CD1c-positive myeloid dendritic cell (primary cell): Measurements from ENCODE around the gene B4GALNT3.

Source experiments
- DNase-seq: peaks from one replicate; pipeline ENCODE4 v3.0.0-alpha.2; 2016; ENCODE audit errors: extremely low spot score

B4GALNT3 gene

DNA sequence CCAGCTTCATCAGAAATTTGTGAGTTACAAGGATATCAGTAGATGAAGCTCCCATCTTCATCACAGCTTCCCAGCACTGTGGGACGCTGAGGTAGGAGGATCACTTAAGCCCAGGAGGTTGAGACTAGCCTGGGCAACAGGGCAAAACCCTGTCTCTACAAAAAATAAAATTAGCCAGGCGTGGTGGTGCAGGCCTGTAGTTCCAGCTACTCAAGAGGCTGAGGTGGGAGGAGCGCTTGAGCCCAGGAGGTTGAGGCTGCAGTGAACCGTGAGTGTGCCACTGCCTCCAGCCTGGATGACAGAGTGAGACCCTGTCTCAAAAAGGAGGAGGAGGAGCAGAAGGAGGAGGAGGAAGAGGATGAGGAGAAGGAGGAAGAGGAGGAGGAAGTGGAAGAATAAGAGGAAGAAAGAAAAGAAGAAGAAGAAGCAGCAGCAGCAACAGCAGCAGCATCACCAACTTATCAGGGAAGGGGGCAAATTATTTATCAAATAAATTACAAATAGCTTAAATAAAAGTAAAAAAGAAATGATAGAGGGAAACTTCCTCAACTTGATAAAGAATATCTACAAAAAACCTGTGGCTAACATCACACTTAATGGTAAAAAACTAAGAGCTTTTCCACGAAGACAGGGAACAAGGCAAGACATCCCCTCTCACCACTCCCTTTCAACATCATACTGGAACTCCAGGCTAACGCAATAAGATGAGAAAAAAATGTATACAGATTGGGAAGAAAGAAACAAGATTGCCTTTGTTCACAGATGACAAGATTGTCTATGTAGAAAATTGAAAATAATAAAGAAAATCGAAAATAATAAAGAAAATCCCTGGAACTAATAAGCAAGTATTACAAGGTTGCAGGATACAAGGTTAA lies 133.9 kb downstream of the B4GALNT3 start:
- DNase-seq = no peak

DNA sequence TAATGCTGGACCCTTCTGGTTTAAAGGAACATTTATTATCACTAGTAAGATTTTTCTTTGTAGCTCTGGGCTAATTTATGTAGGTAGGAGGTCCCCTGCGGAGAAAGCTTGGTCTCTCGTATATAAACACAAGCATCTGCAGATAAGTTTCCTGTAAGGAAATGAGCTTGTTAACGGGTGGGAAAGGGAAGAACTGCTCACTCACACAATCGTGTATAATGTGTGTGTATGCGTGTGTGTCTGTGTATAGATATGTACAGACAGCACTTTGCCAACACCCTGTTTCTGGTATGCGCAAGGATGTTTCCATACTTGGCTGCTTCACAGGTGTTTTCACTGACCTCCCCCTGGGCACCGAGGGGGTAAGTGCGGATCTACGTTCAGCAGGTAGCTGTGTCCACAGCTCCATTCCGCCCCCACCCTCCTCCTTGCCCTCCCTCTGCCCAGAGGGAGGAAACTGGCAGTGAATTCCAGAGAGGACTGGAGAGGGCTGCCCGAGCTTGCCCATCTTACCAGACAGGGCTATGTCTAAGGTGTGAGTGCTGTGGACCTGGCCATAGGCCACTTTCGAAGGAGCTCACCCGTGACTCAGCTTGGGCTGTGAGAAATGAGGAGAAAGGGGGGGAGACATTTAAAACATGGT lies 138.3 kb downstream of the B4GALNT3 start:
- no peak for DNase-seq

DNA sequence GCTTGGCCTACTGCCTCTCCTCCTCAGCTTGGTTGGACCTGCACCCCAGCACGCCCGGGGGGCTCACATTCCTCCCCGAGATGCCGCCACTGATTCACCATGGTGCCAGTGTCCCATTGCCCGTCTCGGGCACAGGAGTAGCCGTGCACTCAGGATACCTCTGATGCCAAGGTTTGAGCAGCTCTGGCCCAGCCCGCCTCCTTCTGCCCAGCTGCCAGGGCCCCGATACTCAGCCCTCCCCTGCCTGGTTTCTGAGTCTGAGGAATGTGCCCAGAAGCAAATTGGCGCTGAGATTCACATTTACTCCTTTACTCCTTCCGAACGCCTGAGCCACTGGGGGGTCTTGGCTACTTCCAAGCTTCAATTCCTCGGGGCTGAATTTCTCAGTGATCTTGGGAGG lies 140.0 kb downstream of the B4GALNT3 start:
- DNase-seq = no peak

DNA sequence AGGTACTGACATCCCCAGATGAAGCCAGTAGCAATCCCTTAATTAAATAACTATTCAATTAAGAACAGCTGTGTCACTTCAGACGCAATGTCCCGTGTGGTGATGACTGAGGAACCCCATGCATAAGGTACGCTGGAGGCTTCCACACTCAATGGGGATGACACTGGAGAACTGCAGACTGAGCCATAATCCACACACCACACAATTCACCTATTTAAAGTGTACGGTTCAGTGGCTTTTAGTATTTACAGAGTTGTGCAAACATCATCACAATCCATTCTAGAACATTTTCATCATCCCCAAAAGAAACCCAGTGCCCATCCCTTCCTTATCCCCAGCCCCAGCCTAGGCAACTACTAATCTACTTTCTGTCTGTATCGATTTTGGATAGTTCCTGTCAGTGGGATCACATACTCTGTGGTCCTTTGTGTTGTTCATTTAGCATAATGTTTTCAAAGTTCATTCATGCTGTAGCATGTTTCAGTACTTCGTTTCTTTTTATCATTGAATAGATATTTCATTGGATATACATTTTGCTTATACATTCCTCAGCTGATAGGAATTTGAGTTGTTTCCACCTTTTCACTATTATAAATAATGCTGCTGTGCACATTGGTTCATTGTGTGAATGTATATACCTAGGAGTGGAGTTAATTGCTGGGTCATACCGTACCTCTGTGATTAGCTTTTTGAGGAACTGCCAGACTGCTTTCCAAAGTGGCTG lies 142.4 kb downstream of the B4GALNT3 start:
- no peak for DNase-seq

DNA sequence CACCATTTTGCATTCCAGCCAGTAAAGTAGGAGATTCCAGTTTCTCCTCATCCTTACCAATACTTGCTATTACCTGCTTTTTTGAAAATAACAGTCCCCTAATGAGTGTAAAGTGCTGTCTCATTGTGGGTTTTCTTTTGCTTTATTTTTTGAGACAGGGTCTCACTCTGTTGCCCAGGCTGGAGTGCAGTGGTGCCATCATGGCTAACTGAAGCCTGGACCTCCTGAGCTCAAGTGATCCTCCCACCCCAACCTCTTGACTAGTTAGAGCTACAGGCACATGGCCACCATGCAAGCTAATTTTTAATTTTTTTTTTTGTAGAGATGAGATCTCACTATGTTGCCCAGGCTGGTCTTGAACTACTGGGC lies 142.9 kb downstream of the B4GALNT3 start:
- DNase-seq = no peak

DNA sequence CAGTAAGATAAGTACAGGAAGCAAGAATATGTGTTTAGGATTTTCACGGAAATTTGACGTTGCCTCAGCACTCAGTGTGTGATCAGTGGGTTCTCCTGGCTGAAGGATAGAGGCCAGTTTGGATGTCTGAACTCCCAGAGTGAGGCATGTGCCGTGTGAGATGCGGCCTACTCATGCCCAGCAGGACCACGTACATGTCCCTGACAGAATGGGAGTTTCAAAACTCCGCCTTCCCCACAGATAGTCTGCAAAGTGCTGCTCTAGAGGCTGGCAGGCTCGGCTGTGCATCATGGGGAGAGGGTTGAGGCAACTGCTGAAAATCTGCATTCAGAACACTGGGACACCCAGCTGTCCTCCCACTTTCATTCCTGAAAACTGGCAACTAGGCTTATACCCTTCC lies 145.2 kb downstream of the B4GALNT3 start:
- DNase-seq = no peak

DNA sequence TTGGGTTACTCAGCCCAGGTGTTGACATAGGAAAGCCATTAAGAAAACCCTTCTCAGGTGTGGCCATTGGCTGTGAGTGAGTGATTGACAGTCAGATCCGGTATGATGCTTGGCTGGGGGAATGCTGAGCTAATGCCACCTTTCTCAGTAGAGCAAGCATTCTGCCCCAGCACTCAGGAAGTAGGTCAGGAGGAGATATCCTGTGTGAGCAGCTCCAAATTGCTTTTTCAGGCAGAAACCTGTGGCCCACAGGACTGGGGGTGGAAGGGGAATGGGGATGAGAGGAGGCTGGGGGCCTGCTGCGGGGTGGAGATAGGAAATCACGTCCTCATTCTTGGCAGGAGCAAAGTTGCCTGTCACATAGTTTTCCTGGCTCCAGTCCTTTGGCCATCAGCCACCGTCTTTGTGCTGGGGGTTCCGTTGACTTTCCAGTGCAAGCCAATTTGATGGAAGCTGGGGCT lies 147.8 kb downstream of the B4GALNT3 start:
- DNase-seq = no peak

DNA sequence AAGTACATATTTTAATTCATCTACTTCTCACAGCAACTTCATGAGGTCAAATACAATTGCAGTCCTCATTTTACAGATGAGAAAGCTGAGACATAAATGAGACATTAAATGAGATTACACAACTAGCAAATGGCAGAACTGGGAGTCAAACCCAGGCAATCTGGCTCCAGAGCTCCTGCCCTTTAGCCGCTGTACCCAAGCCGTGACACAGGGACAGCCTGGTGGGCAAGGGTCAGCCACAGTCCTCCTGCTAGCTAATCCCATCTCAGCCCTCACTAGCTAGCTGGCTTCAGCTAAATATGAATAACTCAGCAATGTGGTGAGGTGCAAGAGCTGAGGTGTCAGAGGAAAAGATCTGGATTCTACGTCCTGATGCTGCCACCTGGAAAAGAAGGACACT lies 148.7 kb downstream of the B4GALNT3 start:
- DNase-seq = no peak

DNA sequence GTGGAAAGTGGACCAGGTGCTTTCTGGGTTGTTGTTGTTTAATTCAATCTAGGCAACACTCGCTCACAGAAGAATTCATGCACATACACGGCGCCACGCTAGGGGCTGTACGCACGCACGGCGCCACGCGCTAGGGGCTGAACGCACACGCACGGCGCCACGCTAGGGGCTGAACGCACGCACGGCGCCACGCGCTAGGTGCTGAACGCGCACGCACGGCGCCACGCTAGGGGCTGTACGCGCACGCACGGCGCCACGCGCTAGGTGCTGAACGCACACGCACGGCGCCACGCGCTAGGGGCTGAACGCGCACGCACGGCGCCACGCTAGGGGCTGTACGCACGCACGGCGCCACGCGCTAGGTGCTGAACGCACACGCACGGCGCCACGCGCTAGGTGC lies 149.2 kb downstream of the B4GALNT3 start:
- no peak for DNase-seq

DNA sequence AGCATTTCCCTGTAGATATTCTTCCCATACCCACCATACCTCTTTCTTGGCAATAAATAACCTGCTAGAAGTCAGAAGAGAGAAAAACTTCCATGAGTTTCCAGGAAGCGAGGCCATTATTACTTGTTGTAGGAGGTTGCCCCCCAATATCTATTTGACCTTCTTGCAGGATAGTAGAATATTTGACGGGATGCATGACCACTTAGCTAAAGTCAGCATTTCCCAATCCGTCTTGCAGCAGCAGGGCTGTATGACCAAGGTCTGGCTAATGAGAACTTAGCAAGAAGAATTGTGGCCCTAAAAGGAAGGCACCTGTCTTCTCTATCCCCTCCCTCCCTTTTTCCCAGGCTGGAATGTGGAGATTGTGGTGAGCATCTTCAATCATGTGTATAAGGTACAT lies 152.0 kb downstream of the B4GALNT3 start:
- DNase-seq = no peak

DNA sequence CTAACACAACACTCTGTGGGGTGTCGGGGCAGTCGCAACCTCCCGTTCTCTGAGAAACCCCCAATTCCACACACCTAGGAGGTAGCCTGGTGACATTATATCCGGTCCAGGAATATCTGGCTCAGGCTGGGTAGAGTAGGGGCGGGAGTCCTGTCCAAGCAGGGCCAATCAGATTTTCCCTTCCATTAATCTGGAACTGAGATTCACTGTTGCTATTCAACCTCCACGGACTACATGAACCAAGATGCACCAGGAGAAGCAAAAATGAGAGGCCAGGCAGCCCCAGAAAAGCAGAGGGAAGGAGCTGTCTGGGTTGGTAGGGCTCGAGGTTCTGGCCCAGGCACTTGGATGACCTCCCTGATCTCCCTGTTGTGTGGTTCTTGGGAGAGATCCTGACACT lies 152.6 kb downstream of the B4GALNT3 start:
- no peak for DNase-seq

DNA sequence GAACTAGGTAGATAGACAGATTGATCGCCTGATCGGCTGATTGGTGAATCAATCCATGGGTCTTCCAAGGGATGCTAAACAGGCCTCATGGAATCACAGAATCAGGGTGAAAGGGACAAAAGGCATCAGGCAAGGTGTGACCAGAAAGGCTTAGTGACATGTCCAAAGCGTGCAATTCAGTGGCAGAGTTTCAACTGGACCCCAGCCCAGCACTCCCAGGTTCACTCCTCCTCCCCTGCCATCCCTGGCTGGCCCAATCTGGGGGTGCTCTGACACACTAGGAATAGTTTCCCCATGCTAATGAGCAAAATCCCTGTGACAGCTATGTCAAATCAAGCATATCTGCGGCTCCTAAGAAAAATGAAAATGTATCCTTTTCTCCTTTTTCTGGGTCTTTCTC lies 153.1 kb downstream of the B4GALNT3 start:
- no peak for DNase-seq
